Neural cell (in vitro differentiated cells): ENCODE data around the gene TF.

Experiments used
- EP300 ChIP-seq: fragments of 450-650 bp; conservative IDR thresholded peaks from 2 replicates; pipeline ENCODE4 v1.6.1; 2014; ENCODE audit warnings: antibody characterized with exemption, mild to moderate bottlenecking, moderate library complexity; ENCODE audit not compliant: poor library complexity, severe bottlenecking
- EZH2 ChIP-seq: fragments of 200-600, 300-800 bp; shearing (Covaris generic), sonication (generic); IDR thresholded peaks from 2 replicates; pipeline ENCODE4 v1.6.1; 2014; ENCODE audit warnings: antibody characterized with exemption, low read length, borderline replicate concordance, mild to moderate bottlenecking; ENCODE audit not compliant: insufficient read depth, poor library complexity, severe bottlenecking
- MXI1 ChIP-seq: fragments of 450-650 bp; conservative IDR thresholded peaks from 2 replicates; pipeline ENCODE4 v1.6.1; 2014; ENCODE audit warnings: antibody characterized with exemption, mild to moderate bottlenecking; ENCODE audit not compliant: poor library complexity, severe bottlenecking
- POLR2AphosphoS5 ChIP-seq: IDR thresholded peaks from 2 replicates; pipeline ENCODE4 v1.6.1; 2012
- RAD21 ChIP-seq: fragments of 450-650 bp; conservative IDR thresholded peaks from 2 replicates; pipeline ENCODE4 v1.6.1; 2014; ENCODE audit warnings: antibody characterized with exemption, mild to moderate bottlenecking, moderate library complexity
- SMC3 ChIP-seq: fragments of 450-650 bp; conservative IDR thresholded peaks from 2 replicates; pipeline ENCODE4 v1.6.1; 2014; ENCODE audit warnings: antibody characterized with exemption, mild to moderate bottlenecking, moderate library complexity; ENCODE audit not compliant: poor library complexity
- TAF1 ChIP-seq: IDR thresholded peaks from 2 replicates; pipeline ENCODE4 v1.6.1; 2012; ENCODE audit warnings: low read depth
- TF ChIP-seq, protein P1 (sequence below): fragments of 450-650 bp; IDR thresholded peaks from 2 replicates; pipeline ENCODE4 v1.5.1; 2014; ENCODE audit warnings: antibody characterized with exemption, mild to moderate bottlenecking, moderate library complexity; ENCODE audit not compliant: poor library complexity, severe bottlenecking
- TF ChIP-seq, protein P2 (sequence below): IDR thresholded peaks from 2 replicates; pipeline ENCODE4 v1.6.1; 2012; ENCODE audit warnings: borderline replicate concordance

DNA sequence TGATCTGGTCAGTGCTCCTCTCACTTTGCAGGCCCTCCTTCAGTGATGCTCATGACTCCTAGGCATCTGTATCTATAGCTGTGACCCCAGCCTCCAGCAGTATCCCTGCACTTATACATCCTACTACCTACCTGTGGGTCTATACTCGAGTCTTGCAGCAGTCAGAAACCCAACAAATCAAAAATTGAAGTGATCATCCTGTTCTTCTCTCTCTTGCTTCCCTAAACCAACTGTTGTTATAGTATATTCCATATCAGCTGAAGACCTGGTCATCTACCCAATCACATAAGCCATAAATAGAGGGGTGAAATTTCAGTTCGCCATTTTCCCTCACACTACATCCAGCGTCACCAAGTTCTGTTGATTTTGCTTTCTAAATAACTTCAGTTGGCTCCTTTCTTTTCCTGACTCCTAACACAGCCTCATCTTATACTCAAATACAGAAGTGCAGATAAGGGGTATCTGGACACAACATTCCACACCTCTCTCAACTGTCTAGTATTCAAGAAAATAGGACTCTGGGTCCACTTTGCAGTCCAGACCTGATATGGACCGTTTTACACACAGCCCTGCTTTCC is 33.5 kb downstream of the TF start:
- TF ChIP-seq, protein P1, sequence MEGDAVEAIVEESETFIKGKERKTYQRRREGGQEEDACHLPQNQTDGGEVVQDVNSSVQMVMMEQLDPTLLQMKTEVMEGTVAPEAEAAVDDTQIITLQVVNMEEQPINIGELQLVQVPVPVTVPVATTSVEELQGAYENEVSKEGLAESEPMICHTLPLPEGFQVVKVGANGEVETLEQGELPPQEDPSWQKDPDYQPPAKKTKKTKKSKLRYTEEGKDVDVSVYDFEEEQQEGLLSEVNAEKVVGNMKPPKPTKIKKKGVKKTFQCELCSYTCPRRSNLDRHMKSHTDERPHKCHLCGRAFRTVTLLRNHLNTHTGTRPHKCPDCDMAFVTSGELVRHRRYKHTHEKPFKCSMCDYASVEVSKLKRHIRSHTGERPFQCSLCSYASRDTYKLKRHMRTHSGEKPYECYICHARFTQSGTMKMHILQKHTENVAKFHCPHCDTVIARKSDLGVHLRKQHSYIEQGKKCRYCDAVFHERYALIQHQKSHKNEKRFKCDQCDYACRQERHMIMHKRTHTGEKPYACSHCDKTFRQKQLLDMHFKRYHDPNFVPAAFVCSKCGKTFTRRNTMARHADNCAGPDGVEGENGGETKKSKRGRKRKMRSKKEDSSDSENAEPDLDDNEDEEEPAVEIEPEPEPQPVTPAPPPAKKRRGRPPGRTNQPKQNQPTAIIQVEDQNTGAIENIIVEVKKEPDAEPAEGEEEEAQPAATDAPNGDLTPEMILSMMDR: no peak
- TF ChIP-seq MXI1 (no peak), EZH2 (no peak), SMC3 (no peak), EP300 (no peak), RAD21 (no peak), TAF1 (no peak), POLR2AphosphoS5 (no peak)
- TF ChIP-seq, protein P2, sequence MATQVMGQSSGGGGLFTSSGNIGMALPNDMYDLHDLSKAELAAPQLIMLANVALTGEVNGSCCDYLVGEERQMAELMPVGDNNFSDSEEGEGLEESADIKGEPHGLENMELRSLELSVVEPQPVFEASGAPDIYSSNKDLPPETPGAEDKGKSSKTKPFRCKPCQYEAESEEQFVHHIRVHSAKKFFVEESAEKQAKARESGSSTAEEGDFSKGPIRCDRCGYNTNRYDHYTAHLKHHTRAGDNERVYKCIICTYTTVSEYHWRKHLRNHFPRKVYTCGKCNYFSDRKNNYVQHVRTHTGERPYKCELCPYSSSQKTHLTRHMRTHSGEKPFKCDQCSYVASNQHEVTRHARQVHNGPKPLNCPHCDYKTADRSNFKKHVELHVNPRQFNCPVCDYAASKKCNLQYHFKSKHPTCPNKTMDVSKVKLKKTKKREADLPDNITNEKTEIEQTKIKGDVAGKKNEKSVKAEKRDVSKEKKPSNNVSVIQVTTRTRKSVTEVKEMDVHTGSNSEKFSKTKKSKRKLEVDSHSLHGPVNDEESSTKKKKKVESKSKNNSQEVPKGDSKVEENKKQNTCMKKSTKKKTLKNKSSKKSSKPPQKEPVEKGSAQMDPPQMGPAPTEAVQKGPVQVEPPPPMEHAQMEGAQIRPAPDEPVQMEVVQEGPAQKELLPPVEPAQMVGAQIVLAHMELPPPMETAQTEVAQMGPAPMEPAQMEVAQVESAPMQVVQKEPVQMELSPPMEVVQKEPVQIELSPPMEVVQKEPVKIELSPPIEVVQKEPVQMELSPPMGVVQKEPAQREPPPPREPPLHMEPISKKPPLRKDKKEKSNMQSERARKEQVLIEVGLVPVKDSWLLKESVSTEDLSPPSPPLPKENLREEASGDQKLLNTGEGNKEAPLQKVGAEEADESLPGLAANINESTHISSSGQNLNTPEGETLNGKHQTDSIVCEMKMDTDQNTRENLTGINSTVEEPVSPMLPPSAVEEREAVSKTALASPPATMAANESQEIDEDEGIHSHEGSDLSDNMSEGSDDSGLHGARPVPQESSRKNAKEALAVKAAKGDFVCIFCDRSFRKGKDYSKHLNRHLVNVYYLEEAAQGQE: no peak
